ENCODE data around the gene UBR4. TPM values are rescaled to one million over a fixed set of nuclear protein-coding genes. Genes with fewer than 3 reads are reported as not detected.
A peak's percentile ranks its signal among the peaks of the same experiment; 100 is the strongest.

UBR4 gene
- total and polyA plus RNA-seq, 4 experiments from 2014 or later: 3.8 to 154 (median 89.6) TPM

- Mint-ChIP-seq H3K4me3 (no peak overlapping the region), H3K27ac (peak overlapping the region in 1 of 7 donors; percentile 13), H3K9me3 (no peaks in the 10 kb centered on the region), H3K27me3 (no peaks in the 10 kb centered on the region), H3K4me1 (peaks cover 9 to 39% (median 16%) of the 10 kb centered on the region in 4 donors), H3K36me3 (no peaks in the 10 kb centered on the region)
- DNase-seq: no peak
- ChIA-PET CTCF (ENCODE audit: partially characterized antibody) (no interaction called here), POLR2A (ENCODE audit: partially characterized antibody) (no interaction called here)
- H3K36me3 ChIP-seq (ENCODE audit: insufficient read depth, low read length): no peaks in the 10 kb centered on the region
- H3K27me3 ChIP-seq (ENCODE audit: insufficient read depth, low read length): no peaks in the 10 kb centered on the region
- intact Hi-C loops (cut with micrococcal nuclease): no loop called here
- H3K9me3 ChIP-seq (ENCODE audit: control insufficient read depth in 1 of 2, low read length in 2 of 2): no peaks in the 10 kb centered on the region
- no peak overlapping the region for H3K4me3 ChIP-seq (ENCODE audit: low read length in 2 of 2)
- peaks cover 23% of the 10 kb centered on the region for H3K4me1 ChIP-seq (ENCODE audit: insufficient read depth, low read length)
- H3K27ac ChIP-seq (ENCODE audit: low read depth, low read length): no peak overlapping the region
Measured at GRCh38 chr1:19066874-19067181, 143.2 kb downstream of the UBR4 start.

GRCh38 chr1:19066248-19066873 is 143.7 kb downstream of the UBR4 start:
- no peaks in the 10 kb centered on the region for H3K36me3 ChIP-seq (ENCODE audit: insufficient read depth, low read length)
- Mint-ChIP-seq H3K4me1 (peaks cover 7 to 34% (median 14%) of the 10 kb centered on the region in 4 donors), H3K36me3 (peaks cover 0 to 2% of the 10 kb centered on the region in 2 donors), H3K9me3 (peaks cover under 1 to 4% (median 1%) of the 10 kb centered on the region in 8 donors), H3K27ac (no peak overlapping the region), H3K27me3 (no peaks in the 10 kb centered on the region), H3K4me3 (no peak overlapping the region)
- no peaks in the 10 kb centered on the region for H3K9me3 ChIP-seq (ENCODE audit: control insufficient read depth in 1 of 2, low read length in 2 of 2)
- POLR2A ChIA-PET (ENCODE audit: partially characterized antibody): no interaction called here
- H3K27ac ChIP-seq (ENCODE audit: low read depth, low read length): no peak overlapping the region
- no peak for DNase-seq
- no peaks in the 10 kb centered on the region for H3K27me3 ChIP-seq (ENCODE audit: insufficient read depth, low read length)
- CTCF ChIA-PET (ENCODE audit: partially characterized antibody): no interaction called here
- H3K4me1 ChIP-seq (ENCODE audit: insufficient read depth, low read length): peaks cover 18% of the 10 kb centered on the region
- no peak overlapping the region for H3K4me3 ChIP-seq (ENCODE audit: low read length in 2 of 2)
- intact Hi-C loops (cut with micrococcal nuclease): no loop called here

- ChIA-PET CTCF (ENCODE audit: partially characterized antibody) (no interaction called here), POLR2A (ENCODE audit: partially characterized antibody) (no interaction called here)
- H3K27me3 Mint-ChIP-seq: no peaks in the 10 kb centered on the region
- H3K27me3 ChIP-seq (ENCODE audit: insufficient read depth, low read length): no peaks in the 10 kb centered on the region
- no peaks in the 10 kb centered on the region for H3K9me3 ChIP-seq (ENCODE audit: control insufficient read depth in 1 of 2, low read length in 2 of 2)
- H3K4me1 ChIP-seq (ENCODE audit: insufficient read depth, low read length): peaks cover 12% of the 10 kb centered on the region
- H3K36me3 Mint-ChIP-seq: peaks cover 0 to 5% of the 10 kb centered on the region in 2 donors
- no peak overlapping the region for H3K4me3 ChIP-seq (ENCODE audit: low read length in 2 of 2)
- no peak overlapping the region for H3K4me3 Mint-ChIP-seq
- no peak overlapping the region for H3K27ac ChIP-seq (ENCODE audit: low read depth, low read length)
- H3K9me3 Mint-ChIP-seq: peaks cover 2 to 8% (median 4%) of the 10 kb centered on the region in 8 donors
- no peak overlapping the region for H3K27ac Mint-ChIP-seq
- peaks cover 5 to 27% (median 11%) of the 10 kb centered on the region in 4 donors for H3K4me1 Mint-ChIP-seq
- intact Hi-C loops (cut with micrococcal nuclease): no loop called here
- no peaks in the 10 kb centered on the region for H3K36me3 ChIP-seq (ENCODE audit: insufficient read depth, low read length)
- DNase-seq: no peak
Measured at GRCh38 chr1:19065526-19066247, 144.4 kb downstream of the UBR4 start.

- peaks cover 2 to 8% (median 4%) of the 10 kb centered on the region in 8 donors for H3K9me3 Mint-ChIP-seq
- no peak for DNase-seq
- Histone ChIP-seq H3K36me3 (ENCODE audit: insufficient read depth, low read length) (no peaks in the 10 kb centered on the region), H3K4me1 (ENCODE audit: insufficient read depth, low read length) (peaks cover 10% of the 10 kb centered on the region), H3K27me3 (ENCODE audit: insufficient read depth, low read length) (no peaks in the 10 kb centered on the region), H3K4me3 (ENCODE audit: low read length in 2 of 2) (no peak overlapping the region), H3K9me3 (ENCODE audit: control insufficient read depth in 1 of 2, low read length in 2 of 2) (no peaks in the 10 kb centered on the region), H3K27ac (ENCODE audit: low read depth, low read length) (no peak overlapping the region)
- H3K27ac Mint-ChIP-seq: peak overlapping the region in 1 of 7 donors; percentile 68
- ChIA-PET POLR2A (ENCODE audit: partially characterized antibody) (no interaction called here), CTCF (ENCODE audit: partially characterized antibody) (no interaction called here)
- H3K4me3 Mint-ChIP-seq: no peak overlapping the region
- H3K4me1 Mint-ChIP-seq: peaks cover 5 to 21% (median 8%) of the 10 kb centered on the region in 4 donors
- intact Hi-C loops (cut with micrococcal nuclease): no loop called here
- no peaks in the 10 kb centered on the region for H3K27me3 Mint-ChIP-seq
- H3K36me3 Mint-ChIP-seq: peaks cover 0 to 5% of the 10 kb centered on the region in 2 donors
Measured at GRCh38 chr1:19064906-19065450, 145.1 kb downstream of the UBR4 start.

- Histone ChIP-seq H3K4me1 (ENCODE audit: insufficient read depth, low read length) (peaks cover under 1% of the 10 kb centered on the region), H3K9me3 (ENCODE audit: control insufficient read depth in 1 of 2, low read length in 2 of 2) (no peaks in the 10 kb centered on the region), H3K4me3 (ENCODE audit: low read length in 2 of 2) (no peak overlapping the region), H3K27ac (ENCODE audit: low read depth, low read length) (no peak overlapping the region), H3K27me3 (ENCODE audit: insufficient read depth, low read length) (no peaks in the 10 kb centered on the region), H3K36me3 (ENCODE audit: insufficient read depth, low read length) (no peaks in the 10 kb centered on the region)
- peaks cover 2 to 10% (median 5%) of the 10 kb centered on the region in 4 donors for H3K4me1 Mint-ChIP-seq
- H3K9me3 Mint-ChIP-seq: peaks cover 2 to 8% (median 4%) of the 10 kb centered on the region in 8 donors
- peaks cover 0 to 4% of the 10 kb centered on the region in 2 donors for H3K27me3 Mint-ChIP-seq
- DNase-seq: no peak
- CTCF ChIA-PET (ENCODE audit: partially characterized antibody): no interaction called here
- no peak overlapping the region for H3K4me3 Mint-ChIP-seq
- intact Hi-C loops (cut with micrococcal nuclease): no loop called here
- peaks cover 0 to 5% of the 10 kb centered on the region in 2 donors for H3K36me3 Mint-ChIP-seq
- H3K27ac Mint-ChIP-seq: no peak overlapping the region
- POLR2A ChIA-PET (ENCODE audit: partially characterized antibody): interaction anchor here (1.7 kb wide), 1 partner anchor 12 kb away, joined by 7 read pairs; no protein-coding TSS in a partner anchor
Measured at GRCh38 chr1:19063122-19063521, 146.9 kb downstream of the UBR4 start.

- H3K36me3 Mint-ChIP-seq: peaks cover 0 to 5% of the 10 kb centered on the region in 2 donors
- H3K27ac Mint-ChIP-seq: peak overlapping the region in 4 of 7 donors; percentile 22 to 63 (median 29)
Measured at GRCh38 chr1:19062258-19063029, 147.6 kb downstream of the UBR4 start.

GRCh38 chr1:19061798-19062197 is 148.3 kb downstream of the UBR4 start:
- Mint-ChIP-seq H3K27me3 (peaks cover 0 to 8% of the 10 kb centered on the region in 2 donors), H3K4me3 (peak overlapping the region in 1 of 8 donors; percentile 48), H3K4me1 (peaks cover 0 to 10% (median 3%) of the 10 kb centered on the region in 4 donors), H3K27ac (peak overlapping the region in 3 of 7 donors; percentile 49 to 63 (median 61)), H3K9me3 (peaks cover 2 to 10% (median 4%) of the 10 kb centered on the region in 8 donors), H3K36me3 (peaks cover 0 to 5% of the 10 kb centered on the region in 2 donors)
- no peak overlapping the region for H3K4me3 ChIP-seq (ENCODE audit: low read length in 2 of 2)
- no peaks in the 10 kb centered on the region for H3K36me3 ChIP-seq (ENCODE audit: insufficient read depth, low read length)
- ChIA-PET POLR2A (ENCODE audit: partially characterized antibody) (no interaction called here), CTCF (ENCODE audit: partially characterized antibody) (no interaction called here)
- no peaks in the 10 kb centered on the region for H3K9me3 ChIP-seq (ENCODE audit: control insufficient read depth in 1 of 2, low read length in 2 of 2)
- no peak overlapping the region for H3K27ac ChIP-seq (ENCODE audit: low read depth, low read length)
- no peak for DNase-seq
- H3K4me1 ChIP-seq (ENCODE audit: insufficient read depth, low read length): no peaks in the 10 kb centered on the region
- intact Hi-C loops (cut with micrococcal nuclease): no loop called here
- no peaks in the 10 kb centered on the region for H3K27me3 ChIP-seq (ENCODE audit: insufficient read depth, low read length)

More at GRCh38 chr1:19062258-19063029, 147.6 kb downstream of the UBR4 start:
- CTCF ChIA-PET (ENCODE audit: partially characterized antibody): no interaction called here
- H3K4me1 Mint-ChIP-seq: peaks cover under 1 to 10% (median 2%) of the 10 kb centered on the region in 4 donors
- peaks cover 0 to 4% of the 10 kb centered on the region in 2 donors for H3K27me3 Mint-ChIP-seq
- no peaks in the 10 kb centered on the region for H3K9me3 ChIP-seq (ENCODE audit: control insufficient read depth in 1 of 2, low read length in 2 of 2)
- no peak overlapping the region for H3K27ac ChIP-seq (ENCODE audit: low read depth, low read length)
- no peak for DNase-seq
- H3K4me3 Mint-ChIP-seq: peak overlapping the region in 2 of 8 donors; percentile 26 to 48
- no peaks in the 10 kb centered on the region for H3K27me3 ChIP-seq (ENCODE audit: insufficient read depth, low read length)
- POLR2A ChIA-PET (ENCODE audit: partially characterized antibody): interaction anchor here (1.7 kb wide), 1 partner anchor 12 kb away, joined by 7 read pairs; no protein-coding TSS in a partner anchor
- intact Hi-C loops (cut with micrococcal nuclease): no loop called here
- peaks cover 2 to 8% (median 4%) of the 10 kb centered on the region in 8 donors for H3K9me3 Mint-ChIP-seq
- no peaks in the 10 kb centered on the region for H3K36me3 ChIP-seq (ENCODE audit: insufficient read depth, low read length)
- no peak overlapping the region for H3K4me3 ChIP-seq (ENCODE audit: low read length in 2 of 2)
- no peaks in the 10 kb centered on the region for H3K4me1 ChIP-seq (ENCODE audit: insufficient read depth, low read length)

All from CD4-positive, alpha-beta memory T cell (primary cell).